H9 (cell line): Measurements from ENCODE around the gene PSKH1. TPM values are rescaled to one million over a fixed set of nuclear protein-coding genes. Genes with fewer than 3 reads are reported as not detected.

Experiments used
- DNase-seq: peaks from one replicate; pipeline ENCODE4 v3.0.0-alpha.2; 2017
- H2AFZ ChIP-seq: one replicate; pipeline ENCODE4 v1.6.1; 2013; ENCODE audit warnings: mild to moderate bottlenecking, low read length, control low read depth, moderate library complexity
- H2AK5ac ChIP-seq: 2 replicates; pipeline ENCODE4 v1.6.1; 2013; ENCODE audit warnings: low read length, control low read depth, mixed read lengths; ENCODE audit not compliant: insufficient read length
- H2BK120ac ChIP-seq: one replicate; pipeline ENCODE4 v1.6.1; 2013; ENCODE audit warnings: low read depth, mild to moderate bottlenecking, low read length, control low read depth, inconsistent platforms; ENCODE audit not compliant: poor library complexity, severe bottlenecking
- H2BK12ac ChIP-seq: 2 replicates; pipeline ENCODE4 v1.6.1; 2013; ENCODE audit warnings: low read length, control low read depth, mixed read lengths, low read depth; ENCODE audit not compliant: insufficient read length
- H2BK15ac ChIP-seq: 2 replicates; pipeline ENCODE4 v1.6.1; 2013; ENCODE audit warnings: low read depth, low read length, control low read depth
- H2BK20ac ChIP-seq: one replicate; pipeline ENCODE4 v1.6.1; 2013; ENCODE audit warnings: low read depth, mild to moderate bottlenecking, low read length, control low read depth, inconsistent platforms; ENCODE audit not compliant: poor library complexity, severe bottlenecking
- H2BK5ac ChIP-seq: 2 replicates; pipeline ENCODE4 v1.6.1; 2013; ENCODE audit warnings: low read length, control low read depth, mixed read lengths; ENCODE audit not compliant: insufficient read length
- H3K14ac ChIP-seq: 2 replicates; pipeline ENCODE4 v1.6.1; 2013; ENCODE audit warnings: low read length, control low read depth; ENCODE audit not compliant: insufficient read depth
- H3K18ac ChIP-seq: 2 replicates; pipeline ENCODE4 v1.6.1; 2013; ENCODE audit warnings: low read depth, mild to moderate bottlenecking, mixed read lengths, low read length, control low read depth; ENCODE audit not compliant: insufficient read length
- H3K23ac ChIP-seq: 2 replicates; pipeline ENCODE4 v1.6.1; 2013; ENCODE audit warnings: low read length, control low read depth, mixed read lengths, low read depth; ENCODE audit not compliant: insufficient read length
- H3K23me2 ChIP-seq: 2 replicates; pipeline ENCODE4 v1.6.1; 2013; ENCODE audit warnings: low read depth, mild to moderate bottlenecking, mixed read lengths, low read length, control low read depth; ENCODE audit not compliant: insufficient read length, poor library complexity, severe bottlenecking
- H3K27ac ChIP-seq: 2 replicates; pipeline ENCODE4 v1.5.1; 2013; ENCODE audit warnings: low read length, control low read depth, mixed read lengths, low read depth; ENCODE audit not compliant: insufficient read length
- H3K27me3 ChIP-seq: 2 replicates; pipeline ENCODE4 v1.6.1; 2013; ENCODE audit warnings: low read length, control low read depth, inconsistent platforms; ENCODE audit not compliant: insufficient read depth
- H3K4ac ChIP-seq: 2 replicates; pipeline ENCODE4 v1.6.1; 2013; ENCODE audit warnings: low read depth, mild to moderate bottlenecking, control low read depth, inconsistent platforms, low read length, moderate library complexity
- H3K4me1 ChIP-seq: 2 replicates; pipeline ENCODE4 v1.6.1; 2013; ENCODE audit warnings: low read length, control low read depth, inconsistent platforms; ENCODE audit not compliant: insufficient read depth
- H3K4me2 ChIP-seq: 2 replicates; pipeline ENCODE4 v1.6.1; 2013; ENCODE audit warnings: low read length, control low read depth, mixed read lengths; ENCODE audit not compliant: insufficient read length, insufficient read depth
- H3K56ac ChIP-seq: 2 replicates; pipeline ENCODE4 v1.6.1; 2013; ENCODE audit warnings: low read depth, mild to moderate bottlenecking, mixed read lengths, low read length, control low read depth; ENCODE audit not compliant: insufficient read length
- H3K79me1 ChIP-seq: 2 replicates; pipeline ENCODE4 v1.6.1; 2013; ENCODE audit warnings: low read depth, mild to moderate bottlenecking, moderate library complexity, low read length, control low read depth, inconsistent platforms; ENCODE audit not compliant: insufficient read depth, poor library complexity, severe bottlenecking
- H3K79me2 ChIP-seq: 2 replicates; pipeline ENCODE4 v1.6.1; 2013; ENCODE audit warnings: low read length, control low read depth, inconsistent platforms; ENCODE audit not compliant: insufficient read depth
- H3K9ac ChIP-seq: 2 replicates; pipeline ENCODE4 v1.6.1; 2013; ENCODE audit warnings: low read length, control low read depth, mixed read lengths; ENCODE audit not compliant: insufficient read length; ENCODE audit errors: extremely low read depth
- H3K9me3 ChIP-seq: one replicate; pipeline ENCODE4 v1.6.1; 2013; ENCODE audit warnings: low read depth, low read length, inconsistent platforms; ENCODE audit not compliant: control insufficient read depth
- H3T11ph ChIP-seq: one replicate; pipeline ENCODE4 v1.6.1; 2013; ENCODE audit warnings: mild to moderate bottlenecking, low read length, control low read depth, inconsistent platforms
- H4K20me1 ChIP-seq: one replicate; pipeline ENCODE4 v1.6.1; 2013; ENCODE audit not compliant: control insufficient read depth, insufficient read length, insufficient read depth
- H4K5ac ChIP-seq: 2 replicates; pipeline ENCODE4 v1.6.1; 2013; ENCODE audit warnings: low read depth, mild to moderate bottlenecking, mixed read lengths, low read length, control low read depth; ENCODE audit not compliant: insufficient read length
- H4K8ac ChIP-seq: replicated peaks from 2 replicates; pipeline ENCODE4 v1.6.1; 2013; ENCODE audit warnings: low read length, control low read depth, mixed read lengths, low read depth; ENCODE audit not compliant: insufficient read length
- H4K91ac ChIP-seq: 2 replicates; pipeline ENCODE4 v1.6.1; 2013; ENCODE audit warnings: low read depth, mild to moderate bottlenecking, moderate library complexity, mixed read lengths, low read length, control low read depth; ENCODE audit not compliant: insufficient read length
- H3K27ac Mint-ChIP-seq, 3 experiments: 2 replicates in 2 of 3; 3 replicates in 1 of 3; pipeline ENCODE4 v1.8.0; 2020 to 2021; ENCODE audit warnings: mixed read lengths in 3 of 3, mild to moderate bottlenecking in 1 of 3, moderate library complexity in 1 of 3
- H3K27me3 Mint-ChIP-seq: 2 replicates; pipeline ENCODE4 v1.8.0; 2021; ENCODE audit warnings: low read depth, mild to moderate bottlenecking, moderate library complexity, mixed read lengths
- H3K36me3 Mint-ChIP-seq, 3 experiments: 2 replicates in 2 of 3; 3 replicates in 1 of 3; pipeline ENCODE4 v1.8.0; 2020 to 2021; ENCODE audit warnings: low read depth in 3 of 3, mixed read lengths in 3 of 3; ENCODE audit not compliant: insufficient read depth in 1 of 3
- H3K4me1 Mint-ChIP-seq, 2 experiments: 2 replicates each; pipeline ENCODE4 v1.8.0; 2020; ENCODE audit warnings: mixed read lengths in 2 of 2
- H3K4me3 Mint-ChIP-seq, 2 experiments: 2 replicates in 1 of 2; 3 replicates in 1 of 2; pipeline ENCODE4 v1.8.0; 2020 to 2021; ENCODE audit warnings: mild to moderate bottlenecking in 2 of 2, mixed read lengths in 2 of 2, moderate library complexity in 1 of 2
- H3K9me3 Mint-ChIP-seq, 2 experiments: 2 replicates in 1 of 2; 3 replicates in 1 of 2; pipeline ENCODE4 v1.8.0; 2020; ENCODE audit warnings: mild to moderate bottlenecking in 2 of 2, mixed read lengths in 2 of 2, moderate library complexity in 1 of 2
- WGBS: extraction: QIAGEN DNeasy Blood & Tissue Kit; methylation state at CpG from one replicate; pipeline ENCODE4 v1.1.7; 2013; ENCODE audit warnings: missing lambda C conversion rate, low lambda C conversion rate, mixed read lengths; ENCODE audit not compliant: insufficient read length; ENCODE audit errors: extremely low coverage; 5-methylcytosine and 5-hydroxymethylcytosine counted together
- total RNA-seq: library from RNA; stranded (reverse); gene quantifications from 2 replicates; pipeline ENCODE4 v1.2.1, GENCODE V29; 2021
- TF ChIP-seq, protein P1 (sequence below): fragments of 200-600 bp; sonication (generic); conservative IDR thresholded peaks from 3 replicates; pipeline ENCODE4 v1.8.0; 2021; ENCODE audit warnings: antibody characterized with exemption, mild to moderate bottlenecking

The PSKH1 gene
- total RNA-seq, 1 experiment from 2014 or later = 29.1 TPM

DNA sequence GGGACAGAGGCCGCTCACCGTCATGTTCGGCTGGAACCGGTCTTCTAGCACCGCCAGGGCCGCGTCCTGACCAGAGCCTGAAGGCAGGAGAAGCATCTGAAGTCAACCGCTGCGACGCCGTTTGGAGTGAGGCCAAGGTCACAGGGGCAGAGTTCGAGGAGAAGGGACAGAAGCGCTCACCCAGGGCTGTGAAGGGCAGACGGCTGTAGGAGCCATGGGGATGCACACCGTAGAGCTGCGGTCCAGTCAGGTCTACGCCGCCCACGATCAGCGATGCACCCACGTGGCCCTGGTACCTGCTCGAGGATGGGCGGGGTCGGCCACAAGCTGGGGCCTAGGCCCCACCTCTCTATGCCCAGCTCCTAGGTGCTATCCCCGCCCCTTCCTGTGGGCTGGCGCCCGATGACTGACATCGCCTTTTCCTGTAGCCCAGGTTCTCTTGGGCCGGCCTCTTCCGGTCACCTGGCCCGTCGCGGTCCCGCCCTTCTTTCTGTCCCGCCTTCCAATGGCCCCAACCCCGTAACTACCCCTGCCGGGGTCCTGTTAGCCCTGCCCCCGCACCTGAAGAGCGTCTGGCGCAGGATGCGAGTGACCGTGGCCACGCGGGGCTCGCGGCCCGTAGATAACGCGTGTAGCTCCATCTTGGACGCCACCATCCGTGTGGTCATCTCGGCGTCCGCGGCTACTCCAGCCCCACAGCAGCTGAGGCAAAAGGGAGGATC, 42.5 kb downstream of the PSKH1 start:
- Histone ChIP-seq H3K79me2 (no peaks in the 10 kb centered on the region), H4K20me1 (no peaks in the 10 kb centered on the region), H3K4me2 (peak overlapping the region; percentile 79), H2AK5ac (no peak overlapping the region), H2BK20ac (no peak overlapping the region), H2BK12ac (no peak overlapping the region), H3K23me2 (peaks cover 18% of the 10 kb centered on the region), H3K79me1 (no peaks in the 10 kb centered on the region), H2BK15ac (no peak overlapping the region), H2BK120ac (no peak overlapping the region), H4K91ac (no peak overlapping the region), H2BK5ac (no peak overlapping the region), H3K4me1 (peaks cover 3% of the 10 kb centered on the region; the same call in 1 of the 2 replicates), H3K9me3 (no peaks in the 10 kb centered on the region), H2AFZ (no peak overlapping the region), H3K4ac (no peak overlapping the region), H3K23ac (no peak overlapping the region), H4K5ac (no peak overlapping the region), H3K14ac (peak overlapping the region; percentile 64), H3K27me3 (no peaks in the 10 kb centered on the region), H3K27ac (no peak overlapping the region), H3K18ac (peak overlapping the region; percentile 16), H3K9ac (peak overlapping the region; percentile 62), H3K56ac (no peak overlapping the region), H4K8ac (no peak overlapping the region), H3T11ph (no peak overlapping the region)
- H3K4me1 Mint-ChIP-seq = peaks cover 20 to 23% of the 10 kb centered on the region in 2 experiments
- H3K36me3 Mint-ChIP-seq = peaks cover 1 to 41% (median 10%) of the 10 kb centered on the region in 3 experiments; a peak in 5 of 7 replicates
- peaks cover 10% of the 10 kb centered on the region for H3K27me3 Mint-ChIP-seq
- peaks cover 0 to 2% of the 10 kb centered on the region in 2 experiments; a peak in 2 of 5 replicates for H3K9me3 Mint-ChIP-seq
- H3K27ac Mint-ChIP-seq = peak overlapping the region; percentile 96 to 99 (median 99)
- WGBS = no CpG with 5 or more reads among the region's 55 CpGs
- DNase-seq = peak; percentile 99
- peak overlapping the region; percentile 98 to 100 for H3K4me3 Mint-ChIP-seq
- TF ChIP-seq, protein P1, sequence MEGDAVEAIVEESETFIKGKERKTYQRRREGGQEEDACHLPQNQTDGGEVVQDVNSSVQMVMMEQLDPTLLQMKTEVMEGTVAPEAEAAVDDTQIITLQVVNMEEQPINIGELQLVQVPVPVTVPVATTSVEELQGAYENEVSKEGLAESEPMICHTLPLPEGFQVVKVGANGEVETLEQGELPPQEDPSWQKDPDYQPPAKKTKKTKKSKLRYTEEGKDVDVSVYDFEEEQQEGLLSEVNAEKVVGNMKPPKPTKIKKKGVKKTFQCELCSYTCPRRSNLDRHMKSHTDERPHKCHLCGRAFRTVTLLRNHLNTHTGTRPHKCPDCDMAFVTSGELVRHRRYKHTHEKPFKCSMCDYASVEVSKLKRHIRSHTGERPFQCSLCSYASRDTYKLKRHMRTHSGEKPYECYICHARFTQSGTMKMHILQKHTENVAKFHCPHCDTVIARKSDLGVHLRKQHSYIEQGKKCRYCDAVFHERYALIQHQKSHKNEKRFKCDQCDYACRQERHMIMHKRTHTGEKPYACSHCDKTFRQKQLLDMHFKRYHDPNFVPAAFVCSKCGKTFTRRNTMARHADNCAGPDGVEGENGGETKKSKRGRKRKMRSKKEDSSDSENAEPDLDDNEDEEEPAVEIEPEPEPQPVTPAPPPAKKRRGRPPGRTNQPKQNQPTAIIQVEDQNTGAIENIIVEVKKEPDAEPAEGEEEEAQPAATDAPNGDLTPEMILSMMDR = no peak
